NCI-H526 (cell line): ENCODE results near the gene SFT2D1.
A peak's percentile ranks its signal among the peaks of the same experiment; 100 is the strongest.

Experiments
- DNase-seq, 2 experiments: peaks; one replicate each; lab custom pipeline; 2025; lab: John Stamatoyannopoulos, UW

SFT2D1 gene

DNA sequence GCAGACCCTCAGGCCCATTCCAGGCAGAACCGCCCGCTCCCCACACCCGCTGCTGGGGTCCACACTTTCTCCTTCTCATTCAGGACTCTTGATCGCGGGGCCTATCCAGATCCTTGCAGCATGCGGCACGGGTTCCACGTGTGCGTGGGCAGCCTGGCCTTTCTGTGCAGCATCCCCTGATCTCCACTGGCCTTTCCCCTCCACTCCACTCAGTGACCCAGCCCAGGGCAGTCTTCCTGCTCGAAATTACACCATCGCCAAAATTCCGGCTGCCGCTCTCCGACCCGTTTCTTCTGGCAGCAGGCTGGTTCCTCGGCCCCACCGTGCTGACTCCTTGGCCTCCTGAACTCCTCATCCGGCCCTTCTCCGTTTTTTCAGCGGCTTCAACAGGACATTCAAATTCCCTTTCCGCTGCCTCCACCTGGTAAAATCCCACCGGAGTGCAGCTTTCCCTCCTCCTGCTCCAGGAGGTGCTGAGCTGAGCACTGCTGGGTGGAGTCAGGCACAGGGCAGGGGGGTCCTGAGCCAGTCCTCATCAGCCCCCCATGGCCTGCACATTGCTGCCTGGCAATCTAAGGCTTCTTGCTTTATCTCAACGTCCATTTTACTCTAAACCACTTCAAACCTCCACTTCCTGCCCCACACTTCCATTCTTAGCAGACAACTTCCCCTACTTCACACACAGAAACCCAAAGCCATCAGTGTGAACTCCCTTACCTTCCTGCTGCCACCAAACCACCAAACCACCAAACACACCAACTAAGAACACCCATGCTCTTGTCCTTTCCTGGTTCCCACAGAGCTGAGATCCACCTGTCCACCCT lies 9.0 kb downstream of the SFT2D1 start:
- no peak for DNase-seq

DNA sequence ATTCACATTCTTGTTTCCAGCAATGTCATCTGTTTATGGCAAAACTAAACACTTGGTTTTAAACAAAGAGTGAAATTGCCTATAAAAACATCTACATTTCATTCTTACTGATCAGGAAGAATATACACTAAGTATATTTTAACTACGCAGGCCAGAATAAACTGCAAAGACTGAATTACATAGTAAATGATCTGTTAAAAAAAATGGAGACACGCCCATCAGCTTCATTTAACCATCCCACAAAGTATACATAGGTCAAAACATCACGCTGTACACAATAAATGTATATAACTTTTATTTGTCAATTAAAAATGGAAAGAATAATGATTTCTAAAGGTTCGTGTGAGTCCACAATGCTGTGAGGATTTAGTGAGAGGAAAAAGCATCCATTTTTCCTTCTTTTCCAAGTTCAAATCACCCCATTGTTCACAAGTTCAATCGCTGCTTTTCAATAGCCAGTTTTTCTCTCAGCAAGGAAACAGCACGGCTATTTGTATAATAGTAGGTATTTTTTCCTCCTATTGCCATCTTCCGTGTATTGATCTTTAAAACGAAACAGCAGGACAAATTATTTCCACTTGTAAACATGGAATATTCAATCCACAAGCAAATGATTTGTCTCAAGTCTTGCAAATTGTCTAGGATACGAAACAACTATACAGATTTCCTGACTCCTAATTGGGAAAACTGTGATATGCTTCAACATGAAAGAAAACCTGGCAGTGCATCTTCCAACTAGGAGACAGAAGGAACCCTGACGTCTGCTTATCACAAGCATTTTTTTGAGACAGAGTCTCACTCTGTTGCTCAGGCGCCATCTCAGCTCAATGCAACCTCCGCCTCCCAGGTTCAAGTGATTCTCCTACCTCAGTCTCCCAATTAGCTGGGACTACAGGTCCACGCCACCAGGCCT lies 10.6 kb downstream of the SFT2D1 start:
- no peak for DNase-seq

DNA sequence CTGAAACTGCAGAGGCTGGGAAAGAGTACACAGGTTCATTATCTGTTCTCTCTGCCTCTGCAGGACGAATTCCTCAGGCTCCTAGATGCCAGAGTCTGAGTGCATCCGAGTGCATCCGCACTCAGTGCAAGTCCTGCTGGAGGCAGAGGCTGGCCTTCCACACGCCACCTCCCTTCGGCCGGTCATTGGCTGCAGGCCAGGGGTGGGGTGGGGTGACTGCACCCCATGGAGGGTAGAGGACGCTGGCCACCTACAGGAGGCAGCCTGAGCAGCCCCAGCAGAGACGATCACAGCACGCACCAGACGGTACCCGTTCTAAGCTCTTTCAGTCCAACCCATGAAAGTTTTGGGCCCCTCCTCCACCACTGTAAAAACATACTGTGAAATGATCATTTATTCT lies 11.7 kb downstream of the SFT2D1 start:
- DNase-seq = peak in 1 of 2 experiments; percentile 5

DNA sequence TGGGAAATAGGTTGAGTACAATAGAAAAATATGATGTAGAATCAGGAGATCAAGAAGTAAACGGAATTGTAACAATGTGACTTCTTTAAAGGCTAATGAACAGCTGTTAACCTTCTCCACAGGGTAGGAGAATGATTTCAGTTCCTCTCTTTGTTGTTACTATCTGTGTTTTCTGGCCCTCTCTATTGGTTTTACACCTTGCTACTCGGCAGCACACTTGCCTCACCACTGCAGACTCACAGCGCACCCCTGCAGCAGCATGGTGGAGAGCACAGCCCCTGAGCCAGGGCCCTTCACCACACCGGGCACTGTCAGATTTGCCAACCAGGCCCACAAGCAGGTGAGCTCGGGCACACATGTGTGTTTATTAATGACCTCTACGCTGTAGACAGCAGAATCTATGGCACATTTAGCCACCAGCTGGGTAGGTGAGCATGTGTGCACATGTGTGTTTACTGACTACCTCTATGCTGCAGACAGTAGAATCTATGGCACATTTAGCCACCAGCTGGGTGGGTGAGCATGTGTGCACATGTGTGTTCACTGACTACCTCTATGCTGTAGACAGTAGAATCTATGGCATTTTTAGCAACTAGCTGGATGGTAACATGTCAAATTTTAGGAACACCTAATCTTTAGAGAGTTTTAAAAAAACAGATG lies 16.8 kb downstream of the SFT2D1 start:
- no peak for DNase-seq

DNA sequence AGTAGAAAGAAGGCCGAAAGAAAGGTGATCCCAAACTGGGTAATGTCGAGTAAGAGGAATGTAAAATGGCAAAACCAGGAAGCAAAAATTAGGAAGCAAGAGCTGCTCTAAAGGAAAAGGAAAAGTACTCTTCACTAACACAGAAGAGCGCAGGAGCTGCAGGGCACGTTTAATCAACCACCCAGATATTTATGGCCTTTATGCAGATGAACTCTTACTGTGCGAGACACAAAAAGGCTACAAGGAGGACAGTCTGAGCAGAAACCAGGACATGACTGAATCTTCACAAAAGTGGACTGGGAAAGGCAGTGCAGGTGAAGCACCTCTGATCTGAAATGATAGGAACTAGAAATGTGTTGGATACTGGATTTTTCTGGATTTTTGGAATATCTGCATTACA lies 18.9 kb downstream of the SFT2D1 start:
- no peak for DNase-seq

DNA sequence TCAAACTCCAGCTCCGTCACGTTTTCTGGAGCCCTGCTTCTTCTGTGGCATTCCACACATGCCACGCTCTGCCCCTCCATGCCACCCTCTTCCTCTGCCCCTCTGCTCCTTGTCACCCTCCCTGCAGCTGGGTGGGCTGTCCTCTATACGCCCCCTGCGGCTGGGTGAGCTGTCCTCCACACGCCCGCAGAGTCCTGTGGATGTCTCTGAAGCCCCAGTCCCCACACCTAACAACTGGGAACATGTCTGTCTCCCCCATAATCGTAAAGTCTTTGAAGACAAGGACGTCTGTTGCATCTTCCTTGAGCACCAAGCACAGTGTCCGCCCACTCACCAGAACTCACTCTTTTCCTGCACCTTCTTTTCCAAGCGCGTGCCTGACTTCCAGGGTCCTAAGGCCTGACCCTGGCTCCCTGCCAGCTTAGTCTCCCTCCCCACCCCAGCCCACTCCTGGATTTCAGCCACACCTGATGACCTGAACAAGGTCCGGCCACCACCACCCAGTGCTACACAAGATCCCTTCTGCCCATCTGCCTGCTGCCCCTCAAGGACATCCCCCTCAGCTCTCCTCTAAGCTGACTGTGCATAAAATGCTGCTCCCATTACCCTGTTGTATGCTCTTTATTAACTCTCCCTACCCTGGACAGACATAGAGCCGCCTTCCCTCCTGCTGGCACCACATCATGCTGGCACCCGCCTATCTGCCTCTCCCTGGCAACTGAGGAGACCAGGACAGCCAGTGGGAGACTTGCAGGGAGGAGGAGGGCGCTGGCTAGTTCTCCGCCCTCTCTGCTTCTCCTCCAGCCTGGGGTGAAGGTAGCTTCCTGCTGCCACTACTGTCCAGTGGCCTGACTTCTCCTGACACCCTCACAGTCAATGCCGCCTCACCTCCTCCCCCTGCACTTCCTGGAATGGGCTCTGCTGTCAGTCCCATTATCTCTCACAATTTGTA lies 23.4 kb downstream of the SFT2D1 start:
- DNase-seq = no peak

DNA sequence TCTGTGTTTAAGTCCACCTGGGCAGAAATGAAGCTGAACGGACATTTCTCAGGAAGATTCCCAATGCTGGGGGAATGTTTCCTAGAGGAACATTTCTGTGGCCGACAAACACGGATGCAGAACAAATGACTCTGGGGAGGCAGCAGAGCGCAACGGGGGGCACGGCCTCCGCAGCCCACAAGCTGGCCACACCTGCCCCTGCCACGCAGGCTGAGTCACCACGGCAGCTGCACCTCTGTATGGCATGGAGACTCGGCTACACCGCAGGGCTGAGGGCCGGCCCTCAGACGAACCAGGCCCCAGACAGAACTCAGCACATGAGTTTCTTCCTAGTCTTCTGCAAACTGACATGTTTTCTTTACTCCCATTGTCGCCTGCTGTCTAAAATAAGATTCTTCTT lies 24.1 kb downstream of the SFT2D1 start:
- DNase-seq = no peak

DNA sequence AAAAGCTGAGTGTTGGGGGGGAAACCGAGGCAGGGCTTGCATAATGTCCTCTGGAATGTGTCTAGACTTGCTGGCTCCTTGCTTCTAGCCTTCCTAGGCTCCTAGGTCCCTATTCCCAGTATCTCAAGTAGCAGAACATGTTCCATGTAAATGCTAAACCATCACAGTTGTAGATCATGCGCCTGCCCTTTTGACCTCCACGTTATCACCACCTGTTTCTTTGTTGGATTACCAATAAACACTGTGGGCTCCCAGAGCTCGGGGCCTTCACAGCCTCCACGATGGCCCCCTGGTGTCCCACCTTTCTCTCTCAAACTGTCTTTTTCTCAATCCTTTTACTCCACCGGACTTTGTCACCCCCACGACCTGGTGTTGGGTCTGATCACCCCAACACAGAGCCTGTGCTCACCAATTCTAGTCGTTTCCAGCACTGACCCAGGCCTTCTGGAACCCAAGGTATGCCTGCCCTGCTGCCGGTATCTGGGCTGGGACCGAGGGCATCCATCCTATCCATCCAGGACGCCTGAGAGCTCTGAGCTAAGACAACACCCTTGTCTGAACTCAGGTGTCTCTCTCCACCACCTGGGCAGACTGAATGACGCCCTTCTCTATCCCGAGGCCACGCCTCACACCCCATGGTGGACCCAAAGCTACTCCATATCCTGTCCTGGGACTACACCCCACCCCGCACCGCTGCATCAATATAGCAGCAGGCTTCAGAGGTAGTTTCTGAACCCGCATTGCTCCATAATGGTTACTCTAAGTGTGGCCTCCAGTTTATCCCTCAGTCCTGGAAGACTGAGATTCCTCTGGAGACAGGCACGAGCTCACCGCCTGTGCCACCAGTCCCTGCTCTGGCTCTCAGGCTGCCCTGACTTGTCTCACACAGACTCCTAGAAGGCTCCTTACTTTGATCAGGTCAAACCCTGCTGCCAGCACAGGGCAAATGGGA lies 24.8 kb downstream of the SFT2D1 start:
- DNase-seq = no peak

DNA sequence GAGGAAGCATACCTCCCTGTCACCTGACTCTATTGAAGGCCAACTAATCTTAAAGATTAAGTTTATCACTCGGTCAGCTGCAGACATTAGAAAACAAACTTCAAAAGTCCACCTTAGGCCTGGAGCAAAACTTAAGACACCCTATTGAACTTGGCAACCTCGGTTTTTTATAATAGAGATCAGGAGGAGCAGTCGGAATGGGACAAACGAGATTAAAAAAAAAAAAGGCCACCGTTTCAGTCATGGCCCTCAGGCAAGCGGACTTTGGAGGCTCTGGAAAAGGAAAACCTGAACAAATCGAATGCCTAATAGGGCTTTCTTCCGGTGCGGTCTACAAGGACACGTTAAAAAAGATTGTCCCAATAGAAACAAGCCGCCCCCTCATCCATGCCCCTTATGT lies 26.9 kb downstream of the SFT2D1 start:
- DNase-seq = no peak

DNA sequence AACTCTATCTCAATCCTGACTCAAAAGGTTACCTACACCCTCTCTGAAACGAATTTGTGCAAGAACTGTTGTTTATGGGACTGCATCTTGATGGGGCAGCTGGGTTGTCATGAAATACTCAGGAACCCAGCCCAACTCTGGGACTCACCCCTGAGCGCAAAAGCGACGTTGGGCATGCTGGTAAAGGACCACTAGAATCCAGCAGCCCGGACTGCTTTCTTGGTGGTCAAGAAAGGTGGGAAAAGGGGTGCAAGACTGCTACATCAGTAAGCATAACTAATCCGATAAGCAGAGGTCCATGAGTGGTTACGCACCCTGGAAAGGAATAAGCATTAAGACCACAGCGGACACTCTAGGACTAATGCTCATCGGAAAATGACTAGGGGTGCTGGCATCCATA lies 27.9 kb downstream of the SFT2D1 start:
- DNase-seq = no peak

DNA sequence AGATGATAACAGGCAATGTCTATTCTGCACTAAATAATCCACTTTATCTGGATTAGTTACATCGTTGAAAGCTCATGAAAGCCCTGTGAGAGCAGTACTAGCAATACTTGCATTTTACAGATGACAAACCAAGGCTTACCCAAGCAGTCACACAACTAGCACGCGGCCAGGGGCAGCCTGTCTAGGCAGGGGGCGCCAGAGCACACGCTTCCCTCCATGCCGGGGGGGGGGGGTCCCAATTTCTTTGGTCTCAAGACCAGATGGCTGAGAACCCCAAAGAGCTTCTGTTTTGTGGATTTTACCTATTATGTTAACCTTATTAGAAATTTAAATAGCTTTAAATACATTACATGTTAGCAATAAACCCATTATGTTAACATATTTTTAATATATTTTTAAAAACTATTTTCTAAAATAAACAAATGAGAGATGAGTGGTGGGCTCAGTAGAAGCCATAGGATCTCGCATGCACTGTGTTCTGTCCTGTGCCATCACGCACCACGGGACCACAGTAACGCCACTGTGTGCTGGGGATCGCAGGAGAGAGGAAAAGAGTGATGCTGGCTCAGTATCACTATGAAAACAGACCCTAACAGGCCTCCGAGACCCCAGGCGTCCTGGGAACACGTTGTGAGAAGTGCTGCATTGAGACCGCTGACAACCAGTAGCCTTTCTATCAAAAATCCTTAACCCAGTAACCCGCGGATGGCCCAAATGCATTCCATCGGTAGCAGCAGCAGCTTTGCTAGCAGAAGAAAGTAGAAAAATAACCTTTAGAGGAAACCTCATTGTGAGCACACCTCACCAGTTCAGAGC lies 28.9 kb downstream of the SFT2D1 start:
- DNase-seq = peak in 1 of 2 experiments; percentile 66

DNA sequence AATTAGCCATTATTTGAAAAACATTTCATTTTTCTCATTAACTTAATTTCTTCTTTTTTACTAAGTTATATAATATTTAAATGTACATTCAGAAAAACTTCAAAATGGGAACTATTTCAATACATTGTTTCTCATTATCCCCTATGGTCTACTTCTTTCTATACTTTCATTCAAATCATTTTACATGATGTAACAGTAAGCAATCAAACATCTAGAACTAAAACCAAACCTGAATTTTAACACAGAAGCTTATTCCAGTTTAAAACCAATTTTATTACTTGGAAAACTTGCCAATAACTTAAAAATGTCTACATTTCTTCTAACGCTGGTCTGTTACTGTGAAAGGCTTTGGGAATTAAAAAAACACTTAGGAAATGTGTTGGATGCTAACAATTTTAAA lies 29.5 kb downstream of the SFT2D1 start:
- no peak for DNase-seq

DNA sequence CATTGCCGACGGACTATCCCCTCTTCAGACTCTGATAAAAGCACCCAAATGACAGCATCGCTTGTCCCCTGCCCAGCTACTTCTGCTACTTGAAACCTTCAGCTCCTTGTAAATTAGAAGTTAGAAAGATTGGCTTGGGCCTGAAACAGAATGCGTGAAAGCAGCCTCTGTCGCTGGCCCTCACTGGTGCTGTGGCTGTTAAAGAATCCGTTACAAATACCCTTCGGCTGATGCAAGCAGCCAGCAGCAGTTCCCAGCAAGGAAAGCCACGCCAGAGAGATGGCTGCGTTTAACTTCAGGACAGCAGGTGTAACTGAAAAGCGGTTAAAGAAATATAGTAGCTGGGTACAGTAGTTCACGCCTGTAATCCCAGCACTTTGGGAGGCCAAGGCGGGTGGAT lies 31.7 kb downstream of the SFT2D1 start:
- DNase-seq = no peak

DNA sequence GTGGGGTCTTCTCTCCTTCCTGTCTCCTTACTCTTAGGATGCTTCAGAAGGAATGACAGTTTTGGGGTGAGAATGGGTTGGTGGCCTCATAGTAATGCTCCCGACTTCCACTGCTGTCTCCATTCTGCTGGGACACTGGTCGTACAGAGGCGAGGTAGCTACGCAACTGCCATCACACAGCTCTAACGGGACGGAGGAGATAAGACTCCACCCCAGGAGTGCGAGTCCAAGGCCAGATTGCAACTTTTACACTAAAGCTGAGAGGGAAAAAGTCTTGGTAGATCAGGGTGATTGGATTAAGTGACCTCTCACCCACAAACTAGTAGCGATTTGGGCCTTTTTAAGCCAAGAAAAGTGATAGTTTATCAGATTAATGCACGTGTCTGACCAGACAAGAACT lies 32.4 kb downstream of the SFT2D1 start:
- no peak for DNase-seq

DNA sequence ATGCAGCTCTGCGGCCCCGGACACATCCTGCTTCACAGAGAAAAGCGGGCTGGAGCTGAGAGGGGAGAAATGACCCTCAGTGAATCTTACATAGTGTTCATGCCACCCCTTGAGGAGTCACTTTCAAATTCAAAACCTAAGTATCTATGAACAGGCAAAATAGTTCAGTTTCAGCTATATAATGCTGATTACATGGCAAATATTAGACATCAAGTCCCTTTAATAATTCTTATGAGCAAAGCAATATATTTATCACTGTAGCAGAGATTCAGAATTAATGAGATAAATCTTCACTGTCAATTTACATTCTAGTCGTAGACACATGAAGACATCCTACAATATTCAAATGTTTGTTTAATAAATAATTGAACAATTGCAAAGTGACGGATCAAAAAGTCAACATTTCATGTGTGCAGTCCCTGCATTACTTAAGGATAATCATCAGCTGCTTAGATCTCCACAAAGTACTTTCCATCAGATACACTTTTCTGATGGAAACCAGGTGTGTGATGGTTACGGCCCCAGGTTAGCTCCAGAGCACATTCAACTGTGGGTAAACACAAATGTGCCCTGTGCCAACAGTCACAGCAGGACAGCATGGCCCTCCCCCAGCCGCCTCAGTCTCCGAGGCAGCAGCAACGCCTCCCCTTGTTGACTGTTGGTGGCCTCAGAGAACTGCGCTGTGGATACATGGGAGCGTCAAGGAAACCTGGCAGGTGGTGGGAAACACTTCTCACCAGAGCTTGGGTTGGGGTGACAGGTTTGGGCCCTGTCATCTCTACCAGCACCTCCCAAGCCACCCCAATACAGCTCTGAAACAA lies 33.4 kb downstream of the SFT2D1 start:
- DNase-seq = peak; percentile 28 to 64

DNA sequence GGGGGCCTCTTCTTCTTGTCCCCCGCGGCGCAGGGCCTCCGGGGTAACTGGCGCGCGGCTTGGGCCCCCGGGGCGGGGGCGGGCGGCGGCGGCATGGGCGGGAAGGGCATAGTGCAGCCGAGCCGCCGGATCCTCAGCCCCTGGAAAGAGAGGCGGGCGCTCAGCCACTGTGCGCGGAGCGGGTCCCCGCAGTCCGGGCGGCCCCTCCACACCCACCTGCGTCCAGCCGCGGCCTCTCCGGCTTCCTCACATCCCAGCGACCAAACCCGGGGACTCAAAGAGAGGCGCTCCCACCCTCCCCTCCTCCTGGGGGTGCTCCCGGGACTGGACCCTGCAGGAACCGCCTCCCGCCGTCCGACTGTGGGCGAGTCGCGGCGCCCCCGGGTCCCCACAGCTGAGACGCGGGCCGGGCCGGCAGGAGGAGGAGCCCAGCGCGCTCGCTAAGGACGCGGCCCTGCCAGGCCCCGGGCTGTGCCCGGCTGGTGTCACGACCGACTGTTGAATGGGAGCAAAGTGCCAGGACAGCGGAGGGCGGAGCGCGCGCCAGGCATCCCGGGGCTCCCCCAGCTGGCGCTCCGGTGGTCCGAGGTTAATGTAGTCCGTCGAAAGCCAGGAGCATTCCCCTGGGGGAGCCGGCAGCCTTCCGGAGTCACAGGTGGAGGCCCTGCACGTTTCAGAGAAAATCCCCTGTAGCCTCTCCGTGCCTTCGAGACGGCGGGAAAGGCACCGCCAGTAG lies 34.1 kb downstream of the SFT2D1 start, which contains the start of gene PRR18:
TSS of gene PRR18 (minus strand) at position 360 of the 736 bp plus-strand sequence. CDS start at position 110, 250 bp downstream.
- no peak for DNase-seq
